GM18499 (cell line): ENCODE results near the gene EPSTI1.
"Not testable (repeated sequence)": the region's sequence is repeated elsewhere in the genome, so short reads cannot be mapped to it uniquely, and the experiment has no call there.

ENCODE experiments used
- ATAC-seq: cut with Tn5 transposase; IDR thresholded peaks from one replicate; pipeline ENCODE4 v1.9.1; 2021; ENCODE audit warnings: moderate number of reproducible peaks; ENCODE audit not compliant: insufficient read depth, unreplicated experiment

Gene EPSTI1

DNA sequence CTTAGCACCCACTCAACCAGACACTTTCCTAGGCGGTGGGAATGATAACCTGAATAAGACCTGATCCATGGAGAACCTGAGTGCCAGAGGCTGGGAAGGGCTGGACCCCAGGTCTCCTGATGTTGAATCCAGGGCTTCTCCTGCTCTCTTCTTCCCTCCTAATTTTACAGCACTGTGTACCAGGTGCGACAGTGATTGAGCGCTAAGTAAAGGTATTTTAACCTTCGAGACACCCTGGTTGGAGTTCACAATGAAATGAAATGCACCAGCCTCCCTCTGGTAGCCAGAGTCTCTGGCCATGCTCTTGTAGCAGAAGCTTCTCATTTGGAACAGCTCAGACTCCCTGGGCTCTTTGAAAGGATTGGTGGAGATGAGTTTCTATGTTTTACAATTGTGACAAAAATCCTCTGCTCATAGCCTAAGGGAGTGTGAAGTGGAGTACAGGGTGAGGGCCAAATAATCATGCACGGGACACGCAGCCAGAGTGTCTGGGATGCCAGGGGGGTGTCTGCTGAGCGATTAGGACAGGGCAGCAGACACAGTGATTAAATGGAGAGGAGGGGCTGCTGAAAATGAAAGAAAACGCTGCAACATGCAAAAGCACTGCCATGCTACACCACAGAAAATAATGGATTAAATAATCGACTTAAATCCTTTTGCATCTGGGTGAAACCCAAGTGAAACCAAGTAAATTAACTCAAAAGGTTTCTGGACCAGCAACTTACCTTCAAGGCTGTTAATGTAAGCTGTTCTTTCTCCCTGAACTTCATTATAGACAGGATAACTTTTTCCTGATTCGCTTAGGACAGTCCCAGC is 126.9 kb downstream of the EPSTI1 start:
- ATAC-seq = no peak

DNA sequence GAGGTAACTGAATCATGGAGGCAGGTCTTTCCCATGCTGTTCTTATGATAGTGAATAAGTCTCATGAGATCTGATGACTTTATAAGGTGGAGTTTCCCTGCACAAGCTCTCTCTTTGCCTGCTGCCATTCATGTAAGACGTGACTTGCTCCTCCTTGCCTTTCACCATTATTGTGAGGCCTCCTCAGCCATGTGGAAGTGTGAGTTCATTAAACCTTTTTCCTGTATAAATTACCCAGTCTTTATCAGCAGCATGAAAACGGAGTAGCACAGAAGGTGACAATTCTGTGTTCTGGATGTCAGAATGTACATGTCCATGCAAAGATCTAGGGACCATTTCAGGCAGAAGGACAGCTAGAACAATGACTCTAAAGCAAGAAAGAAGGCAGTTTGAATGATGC is 129.7 kb downstream of the EPSTI1 start:
- not testable (repeated sequence) for ATAC-seq

DNA sequence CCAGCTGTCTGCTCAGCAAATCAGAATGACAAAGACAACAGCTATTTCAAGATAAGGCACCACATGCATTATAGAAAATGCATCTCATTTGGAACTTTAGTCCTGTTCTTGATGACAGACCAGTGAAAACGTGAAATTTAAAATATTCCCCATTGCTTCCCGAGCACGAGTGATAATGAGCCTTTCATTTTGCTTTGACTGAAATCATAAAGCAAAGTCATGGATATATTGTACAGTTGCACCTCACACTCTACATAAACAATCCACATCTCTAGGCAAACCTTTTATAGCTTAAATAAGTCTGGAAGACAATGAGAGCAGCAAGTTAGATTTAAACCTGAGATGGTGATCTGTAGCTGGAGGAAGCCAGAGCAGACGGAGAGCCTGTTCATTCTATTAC is 131.6 kb downstream of the EPSTI1 start:
- ATAC-seq = no peak

DNA sequence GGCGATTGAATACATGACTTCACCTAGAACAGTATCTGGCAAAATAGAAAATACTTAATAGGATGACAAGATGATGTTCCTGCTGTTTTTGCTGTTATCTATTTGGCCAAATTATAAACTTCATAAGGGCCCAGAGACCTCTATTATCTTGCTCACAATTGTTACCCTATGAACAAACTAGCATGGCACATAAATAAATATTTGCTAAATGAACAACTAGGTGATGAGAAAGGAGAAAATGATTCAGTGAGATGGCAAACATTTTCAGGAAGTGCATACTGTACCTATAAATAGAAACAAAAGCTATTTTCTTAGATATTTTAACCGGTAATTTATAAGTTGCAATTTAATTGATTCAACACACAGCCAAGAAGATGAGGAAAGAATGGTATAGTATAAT is 132.3 kb downstream of the EPSTI1 start:
- no peak for ATAC-seq

DNA sequence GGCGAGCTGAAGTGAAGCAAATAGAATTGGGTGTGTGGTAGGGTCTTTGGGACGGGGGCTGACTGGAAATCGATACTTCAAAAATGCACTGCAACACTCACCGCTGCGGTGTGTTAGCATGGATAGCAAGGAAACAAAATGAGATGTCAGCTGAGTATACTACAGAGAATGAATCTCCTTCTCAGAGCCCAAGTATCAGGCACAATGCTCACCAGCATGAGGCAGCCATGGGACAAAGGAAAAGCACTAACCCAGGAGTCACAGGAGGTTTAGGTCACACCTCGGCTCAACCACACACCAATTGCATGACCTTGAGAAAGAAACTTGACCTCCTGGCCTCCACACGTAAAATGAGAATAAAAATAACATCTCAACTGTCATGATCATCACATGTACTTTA is 136.6 kb downstream of the EPSTI1 start:
- no peak for ATAC-seq

DNA sequence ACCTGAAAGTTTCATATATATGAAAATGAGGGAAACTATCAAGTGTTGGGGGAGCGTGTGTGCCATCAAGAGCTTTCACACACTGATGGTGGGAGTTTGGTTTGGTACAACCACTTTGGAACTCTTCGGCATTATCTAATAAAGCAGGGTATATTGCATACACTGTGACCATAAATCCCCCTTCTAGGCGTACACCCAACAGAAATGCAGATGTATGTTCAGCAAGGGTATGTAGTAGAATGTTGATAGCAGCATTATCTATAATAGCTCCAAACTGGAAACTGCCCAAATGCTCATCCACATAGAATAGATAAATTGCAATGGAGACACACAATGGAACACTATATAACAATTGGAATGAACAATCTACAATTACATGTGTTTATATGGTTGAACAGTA is 139.9 kb downstream of the EPSTI1 start:
- ATAC-seq = no peak

DNA sequence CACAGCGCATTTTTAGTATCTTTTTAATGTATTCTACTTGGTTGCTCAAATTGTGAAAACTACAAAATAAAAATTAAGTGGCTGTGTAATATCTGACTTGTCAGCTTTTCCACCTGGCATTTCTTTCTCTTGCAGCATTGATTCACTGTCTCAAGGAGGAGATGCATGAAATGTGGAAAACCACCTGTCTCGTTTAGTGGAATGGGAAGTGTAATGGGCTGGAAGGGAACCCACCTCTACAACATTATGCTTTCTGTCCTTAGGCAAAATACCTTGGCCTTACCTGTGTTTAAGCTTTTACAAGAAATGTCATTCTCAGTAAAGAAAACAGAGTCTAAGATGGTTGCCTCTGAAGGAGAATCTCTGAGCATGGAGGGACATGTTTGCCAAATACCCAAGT is 142.8 kb downstream of the EPSTI1 start:
- no peak for ATAC-seq

DNA sequence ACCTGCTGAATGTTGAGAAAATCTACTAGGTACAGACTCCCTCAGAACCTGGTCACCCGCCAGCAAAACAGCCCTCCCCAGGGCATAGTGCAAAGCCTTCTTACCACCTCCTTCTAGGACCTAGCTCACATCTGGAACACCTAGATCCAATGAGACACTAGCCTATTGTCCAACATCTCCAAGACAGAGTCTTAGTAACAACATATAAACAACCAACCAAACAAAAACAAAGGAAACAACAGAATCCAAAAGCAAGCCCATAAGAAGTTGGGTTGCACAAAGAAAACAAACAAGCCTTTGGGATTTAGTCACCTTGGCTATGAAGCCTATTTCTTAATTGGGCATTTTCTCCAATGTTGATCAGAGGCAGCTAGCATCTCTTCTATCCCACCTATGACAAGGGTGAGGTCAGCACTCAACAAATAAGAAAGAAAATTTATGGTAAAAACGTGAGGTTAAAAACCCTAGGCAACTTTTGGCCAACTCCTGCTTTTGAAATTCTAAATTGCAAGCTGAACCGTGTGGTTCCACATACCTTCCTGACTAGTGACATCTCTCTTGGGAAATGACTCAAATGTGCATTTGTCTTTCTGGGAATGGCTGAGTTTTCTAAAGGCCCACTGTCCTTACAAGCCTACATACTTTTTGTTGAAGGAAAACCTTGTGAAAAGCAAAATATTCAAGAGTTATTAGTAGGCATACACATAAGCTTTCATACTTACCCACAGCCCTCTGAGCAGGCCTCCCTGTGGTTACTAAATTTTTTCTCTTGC is 144.0 kb downstream of the EPSTI1 start:
- ATAC-seq = no peak

DNA sequence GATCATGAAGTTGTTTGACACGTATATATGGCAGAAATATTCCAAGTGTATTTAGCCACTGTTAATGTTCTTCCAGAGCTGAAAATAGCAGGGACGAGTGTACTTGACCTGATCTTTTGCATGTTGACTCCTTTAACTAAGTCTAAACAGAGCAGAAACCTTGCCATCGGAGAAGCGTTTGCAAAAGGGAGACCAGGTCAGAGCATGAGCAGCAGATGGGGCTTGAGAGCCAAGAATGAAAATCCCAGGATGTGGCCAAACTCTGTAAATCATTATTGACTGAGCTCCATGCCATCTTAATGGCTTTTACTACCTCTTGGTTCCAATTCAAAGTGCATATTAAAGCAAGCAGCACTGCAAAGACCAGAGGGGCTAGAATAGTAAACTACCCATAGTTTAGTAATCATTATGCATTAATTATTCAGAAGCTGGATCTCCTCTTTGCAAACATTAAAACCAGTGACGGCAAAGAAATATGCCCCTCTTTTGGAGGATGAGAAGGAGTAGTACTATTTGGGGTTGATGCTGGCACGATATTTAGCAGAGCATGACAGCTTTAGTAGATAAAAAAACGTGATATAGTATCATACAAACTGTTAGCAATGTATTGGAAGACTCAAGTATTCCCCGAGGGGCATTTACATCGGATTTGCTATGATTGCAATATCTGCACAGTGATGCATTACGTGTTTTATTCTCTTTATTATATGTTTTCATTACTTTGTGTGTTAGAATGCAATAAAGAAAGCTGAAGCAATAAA is 154.9 kb downstream of the EPSTI1 start:
- ATAC-seq = no peak
